A673 (cell line): ENCODE results near the gene YWHAG. TPM values are rescaled to one million over a fixed set of nuclear protein-coding genes. Genes with fewer than 3 reads are reported as not detected.
A peak's percentile ranks its signal among the peaks of the same experiment; 100 is the strongest.
"Not testable (repeated sequence)": the region's sequence is repeated elsewhere in the genome, so short reads cannot be mapped to it uniquely, and the experiment has no call there.

Experiments used
- BruUV-seq: library from RNA; stranded (reverse); fragments of 400-500 nt; replicated peaks from 2 replicates; lab custom pipeline; 2021; lab: Mats Ljungman, UMichigan
- CTCF ChIA-PET: fragments of 300-600 bp; sonication (Branson Sonifier 250); formaldehyde crosslinking; loops from one replicate; lab custom pipeline; 2022; ENCODE audit warnings: antibody characterized with exemption; lab: Charles Lee
- POLR2A ChIA-PET: fragments of 300-600 bp; sonication (Branson Sonifier 250); formaldehyde crosslinking; loops from one replicate; lab custom pipeline; 2022; ENCODE audit warnings: antibody characterized with exemption; ENCODE audit not compliant: low non-redundant PET; lab: Charles Lee
- DNase-seq: peaks from one replicate; pipeline ENCODE4 v3.0.0-alpha.2; 2015; ENCODE audit warnings: low spot score
- H3K27ac ChIP-seq: fragments of 200-600 bp; sonication (generic); 2 replicates; pipeline ENCODE4 v1.5.1; 2016; ENCODE audit warnings: mixed run types, low read depth, mild to moderate bottlenecking, mixed read lengths, antibody characterized with exemption, low read length; ENCODE audit not compliant: poor library complexity, severe bottlenecking
- H3K27me3 ChIP-seq: fragments of 200-600 bp; sonication (generic); replicated peaks from 2 replicates; pipeline ENCODE4 v1.6.1; 2017; ENCODE audit warnings: mixed run types, low read depth, mild to moderate bottlenecking, mixed read lengths, antibody characterized with exemption, low read length; ENCODE audit not compliant: insufficient read depth, poor library complexity
- H3K36me3 ChIP-seq: fragments of 200-600 bp; sonication (generic); 2 replicates; pipeline ENCODE4 v1.6.1; 2016; ENCODE audit warnings: mixed run types, mild to moderate bottlenecking, mixed read lengths, antibody characterized with exemption, low read length; ENCODE audit not compliant: insufficient read depth, poor library complexity, severe bottlenecking
- H3K4me1 ChIP-seq: fragments of 200-600 bp; sonication (generic); 2 replicates; pipeline ENCODE4 v1.6.1; 2017; ENCODE audit warnings: mixed run types, mild to moderate bottlenecking, mixed read lengths, antibody characterized with exemption, low read length; ENCODE audit not compliant: insufficient read depth, poor library complexity, severe bottlenecking
- H3K4me3 ChIP-seq: fragments of 200-600 bp; sonication (generic); 2 replicates; pipeline ENCODE4 v1.5.1; 2016; ENCODE audit warnings: low read depth, mixed run types, mild to moderate bottlenecking, mixed read lengths, low read length; ENCODE audit not compliant: poor library complexity, severe bottlenecking
- H3K9me3 ChIP-seq: fragments of 200-600 bp; sonication (generic); 2 replicates; pipeline ENCODE4 v1.6.1; 2016; ENCODE audit warnings: mixed run types, low read depth, mild to moderate bottlenecking, mixed read lengths, antibody characterized with exemption, low read length; ENCODE audit not compliant: poor library complexity, severe bottlenecking
- EZH2 ChIP-seq: fragments of 200-600 bp; sonication (generic); IDR thresholded peaks from 2 replicates; pipeline ENCODE4 v1.6.1; 2017; ENCODE audit warnings: borderline replicate concordance, low read depth, mild to moderate bottlenecking, mixed read lengths, antibody characterized with exemption, low read length; ENCODE audit not compliant: poor library complexity, severe bottlenecking
- intact Hi-C: fragments of 100-400 bp; cut with micrococcal nuclease; formaldehyde crosslinking; loops from one replicate; pipeline ENCODE4 v1.10.0; 2022; ENCODE audit not compliant: unreplicated experiment
- total RNA-seq: library from RNA; stranded (reverse); gene quantifications from 2 replicates; pipeline ENCODE4 v1.2.3, GENCODE V29; 2021
- TF ChIP-seq, protein P1 (sequence below): fragments of 300-800, 200-600 bp; sonication (generic); conservative IDR thresholded peaks from 2 replicates; pipeline ENCODE4 v1.5.1; 2017; ENCODE audit warnings: low read depth, mild to moderate bottlenecking, antibody characterized with exemption, low read length, moderate library complexity, mixed read lengths

YWHAG gene
- total RNA-seq, 1 experiment from 2014 or later, result 249 TPM

DNA sequence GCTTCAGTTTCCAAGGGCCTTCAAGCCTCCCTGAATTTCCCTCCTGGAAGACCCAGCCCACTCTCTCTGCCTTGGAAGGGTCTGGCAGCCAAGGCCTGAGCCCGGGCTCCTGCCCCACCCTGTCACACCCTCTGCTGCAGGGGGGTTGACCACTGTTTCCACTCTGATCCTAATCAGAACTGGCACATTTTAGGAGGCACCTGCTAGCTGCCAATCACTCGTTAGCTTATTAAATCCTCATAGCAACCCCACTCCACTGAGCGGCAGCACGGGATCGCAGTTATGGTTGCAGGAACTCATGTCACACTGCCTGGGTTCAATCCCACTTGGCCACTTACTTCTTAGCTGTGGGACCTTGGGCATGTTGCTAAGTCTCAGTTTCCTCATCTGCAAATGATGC lies 43.4 kb downstream of the YWHAG start:
- Histone ChIP-seq H3K27me3 (no peaks in the 10 kb centered on the region), H3K9me3 (no peaks in the 10 kb centered on the region), H3K27ac (no peak overlapping the region), H3K4me1 (peaks cover 20% of the 10 kb centered on the region), H3K36me3 (no peaks in the 10 kb centered on the region), H3K4me3 (no peak overlapping the region)
- no peak for TF ChIP-seq EZH2
- TF ChIP-seq, protein P1, sequence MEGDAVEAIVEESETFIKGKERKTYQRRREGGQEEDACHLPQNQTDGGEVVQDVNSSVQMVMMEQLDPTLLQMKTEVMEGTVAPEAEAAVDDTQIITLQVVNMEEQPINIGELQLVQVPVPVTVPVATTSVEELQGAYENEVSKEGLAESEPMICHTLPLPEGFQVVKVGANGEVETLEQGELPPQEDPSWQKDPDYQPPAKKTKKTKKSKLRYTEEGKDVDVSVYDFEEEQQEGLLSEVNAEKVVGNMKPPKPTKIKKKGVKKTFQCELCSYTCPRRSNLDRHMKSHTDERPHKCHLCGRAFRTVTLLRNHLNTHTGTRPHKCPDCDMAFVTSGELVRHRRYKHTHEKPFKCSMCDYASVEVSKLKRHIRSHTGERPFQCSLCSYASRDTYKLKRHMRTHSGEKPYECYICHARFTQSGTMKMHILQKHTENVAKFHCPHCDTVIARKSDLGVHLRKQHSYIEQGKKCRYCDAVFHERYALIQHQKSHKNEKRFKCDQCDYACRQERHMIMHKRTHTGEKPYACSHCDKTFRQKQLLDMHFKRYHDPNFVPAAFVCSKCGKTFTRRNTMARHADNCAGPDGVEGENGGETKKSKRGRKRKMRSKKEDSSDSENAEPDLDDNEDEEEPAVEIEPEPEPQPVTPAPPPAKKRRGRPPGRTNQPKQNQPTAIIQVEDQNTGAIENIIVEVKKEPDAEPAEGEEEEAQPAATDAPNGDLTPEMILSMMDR, result no peak
- ChIA-PET POLR2A (no interaction called here), CTCF (interaction anchor here (0.6 to 2.3 kb wide), 3 partner anchors 23 to 122 kb away, joined by 4 to 13 read pairs (median 7); no protein-coding TSS in a partner anchor)
- BruUV-seq, result no TSS peak
- DNase-seq, result no peak
- intact Hi-C loops, result no loop called here

- intact Hi-C loops, result loop anchor here (1.0 kb wide), 3 partner anchors 23 to 136 kb away; no protein-coding TSS in a partner anchor
- H3K27me3 ChIP-seq, H3K27ac ChIP-seq, POLR2A ChIA-PET, DNase-seq, H3K9me3 ChIP-seq, H3K36me3 ChIP-seq, H3K4me3 ChIP-seq, BruUV-seq: not testable (repeated sequence)
- CTCF ChIA-PET, result interaction anchor here (0.5 to 2.3 kb wide), 13 partner anchors 9 to 448 kb away, joined by 3 to 17 read pairs (median 5); no protein-coding TSS in a partner anchor
- H3K4me1 ChIP-seq, result peaks cover 20% of the 10 kb centered on the region
These were observed 44.1 kb downstream of the YWHAG start for GRCh38 chr7:76314740-76315139.

- Histone ChIP-seq H3K4me3 (no peak overlapping the region), H3K27ac (no peak overlapping the region), H3K4me1 (peaks cover 19% of the 10 kb centered on the region), H3K36me3 (no peaks in the 10 kb centered on the region), H3K9me3 (no peaks in the 10 kb centered on the region), H3K27me3 (no peaks in the 10 kb centered on the region)
- intact Hi-C loops, result loop anchor here (1.0 kb wide), 3 partner anchors 23 to 136 kb away; no protein-coding TSS in a partner anchor
- TF ChIP-seq EZH2, result no peak
- TF ChIP-seq, protein P1, result peak; percentile 100
- ChIA-PET POLR2A (no interaction called here), CTCF (interaction anchor here (0.5 to 2.3 kb wide), 15 partner anchors 9 to 447 kb away, joined by 3 to 17 read pairs (median 5); no protein-coding TSS in a partner anchor)
- peak; percentile 95 for DNase-seq
- no TSS peak for BruUV-seq
These were observed 44.6 kb downstream of the YWHAG start for GRCh38 chr7:76314042-76314721.

GRCh38 chr7:76311838-76312237 lies 47.0 kb downstream of the YWHAG start:
- BruUV-seq, DNase-seq, H3K27ac ChIP-seq, H3K4me3 ChIP-seq, H3K4me1 ChIP-seq, H3K9me3 ChIP-seq, H3K27me3 ChIP-seq, H3K36me3 ChIP-seq, POLR2A ChIA-PET, intact Hi-C loops: not testable (repeated sequence)
- CTCF ChIA-PET, result interaction anchor here (0.6 kb wide), 1 partner anchor 17 kb away, joined by 3 read pairs; no protein-coding TSS in a partner anchor
